Neural cell (in vitro differentiated cells): ENCODE data around the gene PRR5.

Source experiments
- EP300 ChIP-seq: fragments of 450-650 bp; conservative IDR thresholded peaks from 2 replicates; pipeline ENCODE4 v1.6.1; 2014; ENCODE audit warnings: antibody characterized with exemption, mild to moderate bottlenecking, moderate library complexity; ENCODE audit not compliant: poor library complexity, severe bottlenecking
- EZH2 ChIP-seq: fragments of 200-600, 300-800 bp; shearing (Covaris generic), sonication (generic); IDR thresholded peaks from 2 replicates; pipeline ENCODE4 v1.6.1; 2014; ENCODE audit warnings: antibody characterized with exemption, low read length, borderline replicate concordance, mild to moderate bottlenecking; ENCODE audit not compliant: insufficient read depth, poor library complexity, severe bottlenecking
- POLR2AphosphoS5 ChIP-seq: IDR thresholded peaks from 2 replicates; pipeline ENCODE4 v1.6.1; 2012
- REST ChIP-seq: IDR thresholded peaks from 2 replicates; pipeline ENCODE4 v1.6.1; 2012; ENCODE audit warnings: borderline replicate concordance
- SMC3 ChIP-seq: fragments of 450-650 bp; conservative IDR thresholded peaks from 2 replicates; pipeline ENCODE4 v1.6.1; 2014; ENCODE audit warnings: antibody characterized with exemption, mild to moderate bottlenecking, moderate library complexity; ENCODE audit not compliant: poor library complexity
- TAF1 ChIP-seq: IDR thresholded peaks from 2 replicates; pipeline ENCODE4 v1.6.1; 2012; ENCODE audit warnings: low read depth
- TF ChIP-seq, protein P1 (sequence below): fragments of 450-650 bp; IDR thresholded peaks from 2 replicates; pipeline ENCODE4 v1.5.1; 2014; ENCODE audit warnings: antibody characterized with exemption, mild to moderate bottlenecking, moderate library complexity; ENCODE audit not compliant: poor library complexity, severe bottlenecking

- TF ChIP-seq TAF1, result no peak
- TF ChIP-seq POLR2AphosphoS5, result no peak
- TF ChIP-seq, protein P1, sequence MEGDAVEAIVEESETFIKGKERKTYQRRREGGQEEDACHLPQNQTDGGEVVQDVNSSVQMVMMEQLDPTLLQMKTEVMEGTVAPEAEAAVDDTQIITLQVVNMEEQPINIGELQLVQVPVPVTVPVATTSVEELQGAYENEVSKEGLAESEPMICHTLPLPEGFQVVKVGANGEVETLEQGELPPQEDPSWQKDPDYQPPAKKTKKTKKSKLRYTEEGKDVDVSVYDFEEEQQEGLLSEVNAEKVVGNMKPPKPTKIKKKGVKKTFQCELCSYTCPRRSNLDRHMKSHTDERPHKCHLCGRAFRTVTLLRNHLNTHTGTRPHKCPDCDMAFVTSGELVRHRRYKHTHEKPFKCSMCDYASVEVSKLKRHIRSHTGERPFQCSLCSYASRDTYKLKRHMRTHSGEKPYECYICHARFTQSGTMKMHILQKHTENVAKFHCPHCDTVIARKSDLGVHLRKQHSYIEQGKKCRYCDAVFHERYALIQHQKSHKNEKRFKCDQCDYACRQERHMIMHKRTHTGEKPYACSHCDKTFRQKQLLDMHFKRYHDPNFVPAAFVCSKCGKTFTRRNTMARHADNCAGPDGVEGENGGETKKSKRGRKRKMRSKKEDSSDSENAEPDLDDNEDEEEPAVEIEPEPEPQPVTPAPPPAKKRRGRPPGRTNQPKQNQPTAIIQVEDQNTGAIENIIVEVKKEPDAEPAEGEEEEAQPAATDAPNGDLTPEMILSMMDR, result no peak
- no peak for TF ChIP-seq SMC3
- no peak for TF ChIP-seq EZH2
- TF ChIP-seq EP300, result no peak
- no peak for TF ChIP-seq REST
Measured at GRCh38 chr22:44759001-44759400, 57.0 kb downstream of the PRR5 start.
